Activated T-helper 9 cell treated with anti-CD3 and anti-CD28 coated beads, Interleukin-2, amount 50 U/mL, for 16 hours (primary cell): ENCODE data around the gene PHF12.
A peak's percentile ranks its signal among the peaks of the same experiment; 100 is the strongest.
"Not testable (repeated sequence)": the region's sequence is repeated elsewhere in the genome, so short reads cannot be mapped to it uniquely, and the experiment has no call there.

Source experiments
- DNase-seq: peaks from one replicate; pipeline ENCODE4 v3.0.0-alpha.2; 2020; ENCODE audit warnings: low read depth

PHF12 gene

DNA sequence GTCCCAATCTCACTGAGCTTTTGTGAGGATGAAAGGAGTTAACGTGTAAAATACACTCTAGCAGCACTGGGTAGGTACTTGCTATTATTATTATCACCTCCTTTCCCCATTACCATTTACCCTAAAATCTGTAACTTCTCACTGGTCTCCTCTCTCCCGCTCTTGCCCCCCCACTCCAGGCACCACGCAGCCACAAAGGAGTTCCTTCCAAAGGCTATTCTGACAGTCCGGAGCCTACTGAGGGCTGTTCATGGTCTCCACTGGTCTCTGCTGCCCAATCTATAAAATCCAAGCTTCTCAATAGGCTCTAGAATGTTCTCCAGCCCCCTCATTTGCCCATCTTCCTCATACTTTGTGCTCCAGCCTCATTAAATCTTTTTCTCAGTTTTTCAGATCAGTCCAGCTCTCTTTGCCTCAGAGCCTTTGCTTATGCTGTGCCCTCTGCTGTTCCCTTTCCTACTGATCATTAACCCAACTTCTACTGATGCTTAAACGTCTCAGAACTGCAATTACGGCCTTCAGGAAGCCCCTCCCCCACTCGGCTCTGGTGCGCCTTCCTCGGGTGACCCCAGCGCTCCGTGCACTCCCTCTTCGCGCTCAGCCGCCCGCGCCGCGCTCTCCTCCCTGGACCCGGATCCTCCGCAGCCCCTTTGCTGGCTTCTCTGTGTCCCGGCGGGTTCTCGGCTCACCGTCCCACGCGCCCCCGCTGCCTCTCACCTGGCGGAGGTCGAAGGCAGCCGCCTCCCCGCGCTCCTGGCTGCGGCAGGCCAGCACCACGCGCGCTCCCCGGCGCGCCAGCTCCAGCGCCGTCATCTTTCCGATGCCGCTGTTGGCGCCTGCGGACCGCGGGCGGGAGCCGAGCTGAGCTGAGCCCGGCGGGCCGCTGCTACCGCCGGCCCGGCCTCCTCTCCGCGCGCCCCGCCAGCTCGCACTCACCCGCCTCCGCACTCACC lies 49.2 kb downstream of the PHF12 start:
- DNase-seq, result peak; percentile 38

DNA sequence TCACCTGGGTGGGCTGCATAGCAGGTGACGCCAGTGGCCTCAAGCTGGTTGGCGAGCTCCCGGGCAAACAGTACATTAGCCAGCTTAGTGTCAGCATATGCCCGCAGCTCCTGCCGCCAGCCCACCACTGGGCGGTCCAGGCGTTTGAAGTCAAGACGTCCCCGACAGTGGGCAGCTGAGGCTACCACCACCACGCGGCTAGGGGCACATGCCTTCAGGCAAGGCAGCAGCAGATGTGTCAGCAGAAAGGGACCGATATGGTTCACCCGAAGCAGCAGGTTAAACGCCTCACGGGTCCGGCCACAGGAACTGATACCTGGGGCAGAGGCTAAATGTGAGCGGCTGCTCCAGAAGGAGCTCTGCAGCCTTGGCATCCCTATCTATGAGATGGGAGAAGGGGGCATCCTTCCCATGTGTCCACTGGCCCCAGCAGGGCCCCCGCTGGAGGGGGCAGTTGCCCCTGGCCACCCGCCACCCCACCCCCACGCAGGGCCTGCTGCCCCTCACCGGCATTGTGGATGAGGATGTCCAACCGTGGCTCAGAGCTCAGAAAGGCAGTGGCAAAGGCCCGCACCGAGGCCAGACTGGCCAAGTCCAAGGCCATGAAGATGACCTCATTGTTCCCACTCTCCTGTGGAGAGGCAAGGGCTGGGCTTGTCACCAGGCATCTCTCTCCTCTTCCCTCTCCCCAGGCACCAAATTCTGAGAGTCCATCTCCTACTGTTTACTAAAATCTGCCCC lies 50.2 kb downstream of the PHF12 start:
- no peak for DNase-seq

DNA sequence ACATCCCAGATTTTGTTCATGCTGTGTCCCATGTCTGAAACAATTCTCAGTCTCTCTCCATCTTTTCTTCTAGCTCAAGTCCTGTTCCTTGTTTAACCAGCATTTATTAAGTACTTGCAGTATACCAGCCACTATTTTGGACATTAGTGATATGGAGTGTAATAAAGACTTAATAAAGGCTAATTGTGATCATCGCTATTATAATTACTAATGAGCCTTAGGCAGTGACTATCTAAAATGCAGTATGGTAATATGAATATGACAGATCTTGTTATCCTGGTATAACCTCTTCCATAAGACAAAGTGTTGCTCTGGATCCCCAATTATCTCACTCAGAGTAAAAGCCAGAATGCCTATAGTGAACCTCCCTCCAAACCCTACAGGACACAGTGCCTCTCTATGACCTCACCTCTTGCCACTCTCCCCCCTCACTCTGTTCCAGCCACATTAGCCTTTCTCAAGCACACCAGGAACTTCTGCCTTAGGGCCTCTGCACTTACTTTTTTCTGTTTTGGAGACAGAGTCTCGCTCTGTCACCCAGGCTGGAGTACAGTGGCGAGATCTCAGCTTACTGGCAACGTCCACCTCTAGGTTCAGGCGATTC lies 52.0 kb downstream of the PHF12 start:
- no peak for DNase-seq

DNA sequence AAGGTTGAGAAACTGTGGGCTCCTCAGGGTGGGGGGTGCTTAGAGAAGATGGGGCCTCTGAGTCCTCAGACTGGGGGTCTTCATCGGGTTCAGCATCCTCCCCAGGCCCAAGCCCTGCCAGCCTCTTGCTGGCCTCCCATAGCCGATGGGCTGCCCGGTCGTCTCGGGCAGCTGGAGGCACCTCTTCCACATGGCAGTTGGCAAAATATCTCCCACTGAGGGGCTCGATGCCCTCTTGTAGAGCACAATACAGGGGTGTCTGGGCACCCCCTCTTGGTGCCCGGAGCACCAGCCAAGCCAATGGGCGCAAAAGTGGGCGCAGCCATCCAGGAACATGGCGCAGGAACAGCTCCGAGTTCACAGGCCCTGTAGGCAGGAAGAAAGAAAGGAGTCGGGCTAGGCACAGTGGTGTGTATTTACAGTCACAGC lies 52.8 kb downstream of the PHF12 start:
- DNase-seq, result no peak

DNA sequence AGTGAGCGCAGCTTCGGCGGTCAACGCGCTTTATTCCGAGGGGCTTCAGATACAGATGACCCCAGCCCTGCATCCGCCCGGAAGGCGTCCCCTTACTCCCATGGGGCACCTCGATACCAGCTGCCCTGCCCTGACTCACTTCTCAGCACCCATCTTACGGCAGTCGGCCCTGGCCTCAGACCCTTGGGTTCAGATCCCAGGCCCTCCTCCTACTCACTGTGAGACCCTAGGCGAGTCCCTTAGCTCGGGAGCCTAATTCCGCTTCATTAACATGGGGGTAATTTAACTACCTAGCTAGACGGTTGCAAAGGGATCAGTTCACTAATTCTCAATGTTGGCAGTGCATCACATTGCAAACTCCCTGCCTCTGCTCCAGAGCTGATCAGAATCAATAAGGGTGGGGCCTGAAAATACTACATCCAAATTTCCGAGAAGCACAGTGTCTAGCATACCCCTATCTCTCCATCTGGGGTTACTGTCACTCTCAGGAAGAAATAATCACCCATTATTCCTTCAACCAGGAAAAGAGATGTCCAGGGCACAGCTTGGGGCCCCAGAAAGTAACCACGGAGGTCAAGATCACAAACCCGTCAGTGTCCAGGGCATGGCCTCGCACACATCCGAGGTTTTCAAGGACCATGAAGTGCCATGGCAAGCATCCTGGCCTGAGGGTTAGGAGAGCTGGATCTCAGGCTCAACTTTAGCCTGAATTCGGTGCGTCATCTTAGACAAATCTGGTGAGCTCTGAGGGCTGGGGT lies 53.4 kb downstream of the PHF12 start:
- no peak for DNase-seq

DNA sequence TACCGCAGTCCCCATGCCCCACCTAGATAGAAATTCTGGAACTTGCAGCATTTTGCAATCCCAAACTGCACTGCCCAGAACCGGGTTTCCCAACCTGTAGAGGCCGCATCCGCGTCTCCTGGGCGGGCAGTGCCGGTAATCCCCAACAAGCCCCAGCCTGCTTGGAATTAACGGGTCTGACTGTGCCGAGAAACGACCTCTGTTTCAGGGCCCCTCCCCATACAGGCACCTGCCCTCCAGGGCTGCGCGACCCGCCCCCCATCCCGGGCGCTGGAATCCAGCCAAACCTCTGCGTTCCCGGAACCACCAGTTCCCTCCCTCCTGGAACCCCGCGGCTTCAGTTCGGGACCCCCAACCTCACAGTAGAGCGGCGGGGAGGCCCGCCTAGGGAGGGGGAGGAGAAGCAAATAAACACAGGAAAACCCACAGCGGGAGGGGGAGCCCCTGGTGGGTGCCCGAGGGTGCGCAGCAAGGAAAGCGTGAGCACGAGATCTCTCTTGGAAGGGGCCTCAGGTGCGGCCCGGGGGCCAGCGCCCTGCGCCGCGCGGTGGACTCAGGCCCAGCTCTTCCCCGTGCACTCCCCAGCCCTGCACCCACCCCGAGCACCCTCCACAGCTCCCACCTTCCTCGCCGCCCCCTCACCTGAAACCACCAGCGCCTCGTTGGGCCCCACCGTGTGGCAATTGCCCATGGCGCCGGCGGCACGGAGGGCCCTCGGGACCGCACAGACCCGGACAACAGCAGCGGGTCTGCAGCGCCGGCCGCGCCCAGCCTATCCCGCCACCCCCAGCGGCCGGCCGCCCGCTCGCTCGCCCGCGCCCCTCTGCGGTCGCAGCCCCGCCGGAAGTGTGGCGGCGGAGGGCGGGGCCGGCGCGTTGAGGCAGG lies 54.2 kb downstream of the PHF12 start, which contains the start of gene FLOT2:
Gene FLOT2, minus strand, starts transcription at position 850 of the 885 bp plus-strand sequence. Its CDS starts 159 bp downstream, at position 691.
- DNase-seq, result peak; percentile 60

DNA sequence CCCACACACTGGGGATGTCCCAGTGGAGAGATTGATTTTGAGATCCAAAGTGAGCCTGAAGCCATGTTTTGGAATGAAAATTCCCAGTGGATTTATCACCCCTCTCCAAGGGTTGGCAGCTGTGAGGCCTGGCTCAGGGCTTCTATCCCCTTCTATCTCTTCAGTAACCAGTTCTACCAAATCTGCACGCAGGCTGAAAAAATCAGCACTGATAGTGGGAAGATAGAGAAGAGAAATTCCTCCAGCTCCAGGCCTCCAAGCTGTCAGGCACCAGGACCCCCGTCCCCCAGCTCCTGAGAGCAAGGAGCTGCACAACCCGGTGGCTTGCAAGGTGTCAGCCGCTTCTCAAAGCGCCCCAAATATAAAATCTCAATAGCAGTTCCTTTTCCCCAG lies 54.8 kb downstream of the PHF12 start:
- DNase-seq, result no peak

DNA sequence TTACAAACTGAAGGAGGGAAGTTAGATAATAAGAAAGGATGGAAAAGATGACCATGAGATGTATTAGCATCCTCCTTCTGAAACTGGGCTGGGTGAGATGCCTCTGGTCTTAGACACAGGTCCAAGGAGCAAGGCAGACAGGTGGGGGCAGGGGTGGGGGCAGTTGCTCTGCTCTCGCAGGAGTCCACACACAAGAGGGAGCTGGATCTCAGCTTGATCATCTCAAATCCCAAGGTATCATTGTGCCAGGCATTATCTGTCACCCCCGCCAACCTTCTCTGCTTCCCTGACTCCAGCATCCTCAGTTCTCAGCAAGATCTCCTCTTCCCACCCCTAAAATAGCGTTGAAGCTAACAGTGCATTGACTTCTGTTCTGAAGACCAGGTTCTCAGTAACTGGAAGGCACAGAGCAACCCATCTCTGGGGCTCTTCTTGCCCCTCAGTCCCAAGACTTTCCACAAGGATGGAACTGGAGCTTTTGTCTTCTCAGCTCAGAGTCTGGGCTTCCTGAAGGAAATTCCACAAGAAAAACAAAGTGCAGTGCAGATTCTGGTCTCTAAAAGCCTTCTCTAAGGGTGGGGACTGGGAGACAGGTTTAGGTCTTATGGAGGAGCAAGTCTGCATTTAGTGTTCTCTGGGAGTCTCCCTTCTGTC lies 55.4 kb downstream of the PHF12 start:
- DNase-seq, result no peak

DNA sequence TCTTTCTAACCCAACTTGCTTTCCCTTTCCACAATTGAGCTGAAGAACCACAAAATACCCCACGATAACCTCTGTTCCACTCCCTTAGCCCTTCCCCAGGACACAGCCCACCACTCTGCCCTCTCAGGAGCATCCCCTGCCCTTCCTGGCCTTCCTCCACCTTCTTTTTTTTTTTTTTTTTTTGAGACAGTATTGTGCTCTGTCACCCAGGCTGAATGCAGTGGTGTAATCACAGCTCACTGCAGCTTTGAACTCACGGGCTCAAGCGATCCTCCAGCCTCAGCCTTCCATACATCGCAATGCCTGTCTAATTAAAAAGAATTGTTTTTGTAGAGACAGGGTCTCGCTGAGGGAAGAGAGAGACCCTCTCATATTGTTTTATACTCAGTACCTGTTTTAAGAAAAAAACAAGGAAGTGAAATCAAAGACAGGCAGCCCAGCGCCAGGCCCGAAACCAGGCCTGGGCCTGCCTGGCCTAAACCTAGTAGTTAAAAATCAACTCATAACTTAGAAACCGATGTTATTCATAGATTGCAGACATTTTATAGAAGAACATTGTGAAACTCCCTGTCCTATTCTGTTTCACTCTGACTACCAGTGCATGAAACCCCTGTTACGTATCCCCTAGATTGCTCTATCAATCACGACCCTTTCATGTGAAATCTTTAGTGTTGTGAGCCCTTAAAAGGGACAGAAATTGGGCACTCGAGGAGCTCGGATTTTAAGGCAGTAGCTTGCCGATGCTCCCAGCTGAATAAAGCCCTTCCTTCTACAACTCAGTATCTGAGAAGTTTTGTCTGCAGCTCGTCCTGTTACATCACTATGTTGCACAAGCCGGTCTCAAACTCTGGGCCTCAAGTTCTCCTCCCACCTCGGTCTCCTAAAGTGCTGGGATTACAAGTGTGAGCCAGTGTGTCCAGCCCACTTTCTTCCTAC lies 57.8 kb downstream of the PHF12 start:
- DNase-seq, result not testable (repeated sequence)

DNA sequence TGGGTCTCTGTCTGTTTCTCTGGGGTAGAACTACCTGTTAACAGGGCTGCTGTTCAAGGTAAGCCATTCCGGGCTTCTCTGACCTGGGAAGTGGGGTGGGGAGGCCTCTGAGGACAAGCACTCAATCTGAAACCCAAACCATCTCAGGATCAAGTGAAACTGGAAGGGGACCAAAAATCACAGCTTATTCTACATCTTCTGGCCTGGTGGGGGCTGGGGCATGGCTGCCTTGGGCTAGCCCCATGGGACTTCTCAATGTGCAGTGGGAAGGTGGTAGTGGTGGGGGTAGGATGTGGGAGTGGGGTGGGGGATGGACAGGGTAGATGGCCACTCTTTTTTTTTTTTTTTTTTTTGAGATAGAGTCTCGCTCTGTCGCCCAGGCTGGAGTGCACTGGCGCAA lies 59.3 kb downstream of the PHF12 start:
- DNase-seq, result no peak

DNA sequence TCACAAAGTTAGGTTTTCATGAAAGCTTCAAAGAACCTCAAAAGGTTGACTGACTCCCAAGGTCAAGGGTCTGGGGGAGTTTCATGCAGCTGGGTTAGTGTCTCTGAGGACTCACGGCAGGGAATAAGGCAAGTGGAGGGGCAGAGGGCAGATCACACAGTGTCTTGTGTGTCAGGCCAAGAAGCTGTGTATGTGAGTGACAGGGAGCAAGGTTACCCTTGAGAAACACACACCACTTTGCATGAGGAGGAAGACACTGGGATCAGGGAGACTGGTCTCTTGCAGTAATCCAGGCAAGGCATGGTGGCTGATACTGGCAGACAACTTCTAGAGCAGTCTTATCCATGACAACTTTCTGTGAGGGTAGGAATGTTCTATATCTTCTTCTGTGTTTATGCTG lies 60.1 kb downstream of the PHF12 start:
- no peak for DNase-seq

DNA sequence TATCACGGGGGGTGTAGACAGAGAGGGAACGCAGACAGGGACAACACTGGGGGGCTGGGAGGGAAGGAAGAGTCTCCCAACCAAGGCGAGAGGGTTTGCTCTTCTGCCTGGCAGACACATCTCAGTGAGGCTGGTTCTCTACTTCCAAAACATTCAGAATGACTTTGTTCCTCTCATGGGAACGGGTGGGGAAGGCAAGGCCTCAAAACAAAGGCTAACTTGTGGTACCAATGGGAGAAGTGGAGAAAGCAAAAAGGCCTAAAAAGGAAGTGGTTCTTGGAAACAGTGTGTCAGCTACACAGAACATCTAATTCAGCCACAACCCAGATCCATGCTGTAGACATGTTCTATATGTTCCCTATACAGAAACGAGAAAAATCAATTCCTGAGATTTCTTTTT lies 61.3 kb downstream of the PHF12 start:
- no peak for DNase-seq

DNA sequence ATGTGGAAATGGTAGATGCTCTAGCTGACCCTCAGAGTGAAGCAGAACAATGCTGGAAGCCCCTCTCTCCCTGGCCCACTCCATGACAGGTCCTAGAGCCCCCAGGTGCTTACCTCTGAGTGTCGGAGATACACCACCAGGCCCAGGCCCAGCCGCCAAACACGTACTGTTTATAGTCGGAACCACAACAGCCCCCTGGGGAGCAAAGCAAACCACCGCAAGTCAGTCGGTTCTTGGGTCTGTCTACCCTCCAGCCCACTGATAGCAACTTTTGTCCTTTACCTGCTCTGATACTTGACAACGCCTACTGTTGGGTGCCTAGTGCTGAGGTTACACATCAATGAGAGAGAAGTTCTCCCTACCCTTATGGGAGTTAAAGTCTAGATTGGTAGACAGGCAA lies 62.5 kb downstream of the PHF12 start:
- DNase-seq, result no peak

DNA sequence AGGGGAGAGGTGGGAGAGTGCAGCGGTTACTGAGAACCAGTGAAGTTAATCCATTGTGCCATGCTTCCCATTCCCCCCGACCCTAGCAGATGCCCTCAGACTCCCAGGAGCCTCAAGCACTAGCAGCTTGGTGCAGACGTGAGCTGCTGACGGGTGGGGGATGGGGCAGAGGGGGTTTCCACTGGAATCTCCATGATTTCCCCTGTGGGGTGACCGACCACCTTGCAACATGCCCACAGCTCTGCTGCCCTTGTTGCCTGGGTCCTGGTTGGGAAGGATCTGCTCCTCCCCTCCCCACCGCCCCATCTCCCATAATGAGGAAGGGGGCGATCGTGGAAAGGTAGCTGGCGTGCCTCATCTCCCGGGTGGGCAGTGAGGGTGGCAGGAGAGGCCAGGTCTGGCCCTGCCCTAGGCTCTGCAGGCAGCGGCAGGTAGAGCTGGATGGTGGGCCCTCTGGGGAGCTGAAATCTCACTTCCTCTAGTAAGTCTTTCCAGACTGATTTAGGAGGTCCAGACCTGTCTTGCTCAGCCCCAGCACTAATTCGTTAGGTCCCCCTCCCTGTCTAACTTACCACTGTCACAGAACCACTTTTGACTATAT lies 63.3 kb downstream of the PHF12 start:
- DNase-seq, result no peak

DNA sequence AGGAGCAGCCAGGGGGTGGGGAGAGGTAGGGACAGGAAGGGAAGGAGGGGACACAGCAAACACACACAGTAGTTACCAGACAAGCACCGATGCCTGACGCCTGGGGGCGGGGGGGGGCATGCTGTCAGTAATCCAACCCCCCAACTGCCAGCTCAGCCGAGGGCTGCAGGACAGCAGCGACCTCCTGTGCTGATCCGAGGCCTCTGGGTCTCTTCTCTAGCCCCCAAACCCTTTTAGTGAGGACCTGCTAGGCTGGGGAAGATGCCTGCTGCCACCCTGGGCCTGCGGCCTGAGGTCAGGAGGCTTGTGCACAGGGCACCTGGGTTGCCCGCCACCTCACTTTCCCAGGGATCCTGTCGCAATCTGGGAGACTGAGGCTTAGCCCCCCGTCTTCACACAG lies 65.4 kb downstream of the PHF12 start:
- DNase-seq, result no peak

DNA sequence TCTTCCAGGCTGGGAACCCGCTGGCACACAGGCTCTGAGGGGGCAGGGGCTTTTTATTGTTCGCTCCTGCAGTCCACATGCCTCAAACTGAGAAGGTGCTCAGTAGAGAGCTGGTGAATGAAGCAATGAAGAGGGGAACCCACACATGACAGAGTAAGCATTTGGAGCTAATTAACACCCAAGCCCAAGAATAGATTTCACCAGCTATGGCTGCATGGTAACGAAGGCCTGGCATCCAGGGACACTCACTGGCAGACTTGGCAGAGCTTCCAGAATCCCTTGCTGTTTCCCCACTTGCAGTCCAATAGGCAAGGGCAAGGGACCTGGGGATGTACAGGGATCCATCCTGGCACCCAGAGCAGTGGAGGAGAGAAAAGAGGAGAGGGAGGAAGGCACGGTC lies 66.0 kb downstream of the PHF12 start:
- DNase-seq, result no peak

DNA sequence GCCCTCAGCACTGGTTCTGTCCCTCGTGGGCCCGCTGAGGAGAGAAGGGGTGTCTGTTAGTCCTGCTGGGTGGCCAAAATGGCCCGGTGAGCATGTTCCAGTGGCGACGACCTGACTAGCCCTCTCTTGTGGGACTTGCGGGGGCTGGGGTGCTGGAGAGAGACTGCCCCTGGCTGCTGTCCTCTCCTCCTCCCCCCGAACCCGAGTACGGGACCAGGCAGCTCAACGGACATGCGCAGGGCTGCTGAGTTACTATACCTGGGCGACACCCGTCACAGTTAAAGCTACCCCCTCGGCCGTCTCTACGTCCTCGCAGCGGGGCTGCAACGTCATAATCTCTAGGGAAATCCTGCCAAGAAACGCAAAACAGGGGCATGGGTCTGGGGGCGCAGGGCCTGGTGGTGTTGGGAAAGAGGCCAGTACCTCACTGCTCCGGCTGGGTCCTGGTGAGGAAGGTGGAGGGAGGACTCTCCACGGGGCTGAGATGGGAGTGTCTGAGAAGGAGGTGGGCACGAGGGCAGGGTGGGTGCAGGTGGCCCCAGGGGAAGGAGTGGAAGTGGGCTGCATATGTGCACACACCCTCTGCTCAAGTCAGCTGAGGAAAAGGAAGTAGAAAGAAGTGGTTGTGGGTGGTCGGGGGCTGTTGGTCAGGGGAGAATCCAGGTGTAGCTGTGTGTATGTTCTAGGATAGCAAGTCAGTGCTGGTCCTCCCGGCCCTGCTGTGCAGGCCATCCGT lies 67.2 kb downstream of the PHF12 start:
- DNase-seq, result no peak
